H1 (cell line): ENCODE data around the gene BSX. TPM values are rescaled to one million over a fixed set of nuclear protein-coding genes. Genes with fewer than 3 reads are reported as not detected.
A peak's percentile ranks its signal among the peaks of the same experiment; 100 is the strongest.

Experiments
- CTCF ChIA-PET: fragments of 300-600 bp; sonication (Branson Sonifier 250); formaldehyde crosslinking; loops from one replicate; lab custom pipeline; 2021; ENCODE audit not compliant: partially characterized antibody; lab: Charles Lee
- POLR2A ChIA-PET: fragments of 300-600 bp; sonication (Branson Sonifier 250); formaldehyde crosslinking; loops from one replicate; lab custom pipeline; 2021; ENCODE audit warnings: inconsistent platforms; ENCODE audit not compliant: partially characterized antibody; lab: Charles Lee
- DNase-seq, 2 experiments: peaks; one replicate each; pipeline versions ENCODE4 v3.0.0 to v3.0.0-alpha.2; 2010 to 2022; ENCODE audit warnings: low spot score in 2 of 2, low read depth in 1 of 2, mixed read lengths in 1 of 2
- FAIRE-seq: peaks from 2 replicates; lab custom pipeline; 2011; peaks lifted over from hg19 to GRCh38; lab: Jason Lieb, UNC
- H2AFZ ChIP-seq: 2 replicates; pipeline ENCODE4 v1.8.1; 2012; ENCODE audit warnings: low read length, inconsistent platforms
- H2AK5ac ChIP-seq: 2 replicates; pipeline ENCODE4 v1.6.1; 2013; ENCODE audit warnings: low read depth, low read length
- H2BK120ac ChIP-seq: replicated peaks from 2 replicates; pipeline ENCODE3; 2013; ENCODE audit warnings: low read depth, low read length, inconsistent platforms
- H2BK12ac ChIP-seq: 2 replicates; pipeline ENCODE4 v1.6.1; 2013; ENCODE audit warnings: low read depth, low read length
- H2BK15ac ChIP-seq: 2 replicates; pipeline ENCODE4 v1.6.1; 2013; ENCODE audit warnings: low read length
- H2BK20ac ChIP-seq: 2 replicates; pipeline ENCODE4 v1.6.1; 2013; ENCODE audit warnings: low read length
- H2BK5ac ChIP-seq: 2 replicates; pipeline ENCODE4 v1.6.1; 2013; ENCODE audit warnings: low read depth, low read length
- H3K14ac ChIP-seq: 2 replicates; pipeline ENCODE4 v1.6.1; 2013; ENCODE audit warnings: inconsistent platforms; ENCODE audit not compliant: insufficient read length
- H3K18ac ChIP-seq: 2 replicates; pipeline ENCODE4 v1.6.1; 2013; ENCODE audit warnings: low read length; ENCODE audit errors: extremely low read depth
- H3K23ac ChIP-seq: 2 replicates; pipeline ENCODE4 v1.6.1; 2013; ENCODE audit warnings: inconsistent platforms; ENCODE audit not compliant: insufficient read length
- H3K23me2 ChIP-seq: 2 replicates; pipeline ENCODE4 v1.6.1; 2013; ENCODE audit warnings: low read depth, low read length
- H3K27ac ChIP-seq: 2 replicates; pipeline ENCODE4 v1.6.1; 2011; ENCODE audit warnings: low read depth, low read length, inconsistent platforms
- H3K27me3 ChIP-seq, 4 experiments: replicated peaks in 1 of 4; 1 replicate in 1 of 4; 2 replicates in 3 of 4; pipeline versions ENCODE4 v1.6.1 to v1.8.1; 2011 to 2013; ENCODE audit warnings: low read length in 3 of 4, mild to moderate bottlenecking in 3 of 4, inconsistent platforms in 2 of 4, mixed read lengths in 2 of 4, moderate library complexity in 1 of 4; ENCODE audit not compliant: control insufficient read depth in 3 of 4, insufficient read depth in 3 of 4; ENCODE audit errors: extremely low read depth in 1 of 4
- H3K36me3 ChIP-seq, 4 experiments: 2 replicates each; pipeline versions ENCODE4 v1.6.1 to v1.8.1; 2011 to 2013; ENCODE audit warnings: mild to moderate bottlenecking in 4 of 4, low read length in 3 of 4, moderate library complexity in 2 of 4, control low read depth in 1 of 4, inconsistent platforms in 1 of 4; ENCODE audit not compliant: insufficient read depth in 4 of 4, control insufficient read depth in 2 of 4
- H3K4ac ChIP-seq: replicated peaks from 2 replicates; pipeline ENCODE3; 2013; ENCODE audit warnings: low read length, low read depth, mixed read lengths, inconsistent platforms; ENCODE audit not compliant: insufficient read length
- H3K4me1 ChIP-seq, 4 experiments: replicated peaks in 1 of 4; 1 replicate in 1 of 4; 2 replicates in 3 of 4; pipeline versions ENCODE4 v1.6.1 to v1.8.1; 2011 to 2013; ENCODE audit warnings: low read length in 3 of 4, inconsistent platforms in 2 of 4, mixed read lengths in 1 of 4; ENCODE audit not compliant: insufficient read depth in 4 of 4, control insufficient read depth in 3 of 4
- H3K4me2 ChIP-seq, 2 experiments: 2 replicates each; pipeline versions ENCODE4 v1.6.1 to v1.8.1; 2011 to 2013; ENCODE audit warnings: low read depth in 2 of 2, low read length in 2 of 2, control low read depth in 1 of 2, inconsistent platforms in 1 of 2, mild to moderate bottlenecking in 1 of 2; ENCODE audit not compliant: insufficient read depth in 1 of 2
- H3K4me3 ChIP-seq, 4 experiments: fragments of 200-600, 300-600 bp in 1 of 4; sonication (generic), shearing (Covaris generic), sonication (Bioruptor Twin) in 1 of 4; 2 replicates each; pipeline versions ENCODE4 v1.5.1 to v1.8.1; 2011 to 2016; ENCODE audit warnings: low read length in 4 of 4, low read depth in 3 of 4, control low read depth in 2 of 4, inconsistent platforms in 2 of 4, mild to moderate bottlenecking in 2 of 4, mixed read lengths in 1 of 4, moderate library complexity in 1 of 4; ENCODE audit not compliant: insufficient read depth in 2 of 4; ENCODE audit errors: extremely low read depth in 1 of 4
- H3K56ac ChIP-seq: replicated peaks from 2 replicates; pipeline ENCODE3; 2013; ENCODE audit warnings: low read depth, mild to moderate bottlenecking, mixed read lengths, low read length, inconsistent platforms; ENCODE audit not compliant: insufficient read length
- H3K79me1 ChIP-seq: 2 replicates; pipeline ENCODE4 v1.6.1; 2013; ENCODE audit warnings: low read depth, low read length, control low read depth
- H3K79me2 ChIP-seq, 2 experiments: 2 replicates each; pipeline versions ENCODE4 v1.6.1 to v1.8.1; 2012 to 2013; ENCODE audit warnings: low read length in 2 of 2, mild to moderate bottlenecking in 2 of 2, inconsistent platforms in 1 of 2; ENCODE audit not compliant: insufficient read depth in 2 of 2, control insufficient read depth in 1 of 2
- H3K9ac ChIP-seq, 4 experiments: replicated peaks in 1 of 4; 1 replicate in 1 of 4; 2 replicates in 3 of 4; pipeline versions ENCODE4 v1.6.1 to v1.8.1; 2011 to 2013; ENCODE audit warnings: low read depth in 3 of 4, low read length in 3 of 4, control low read depth in 2 of 4, mild to moderate bottlenecking in 2 of 4, moderate library complexity in 2 of 4, inconsistent platforms in 1 of 4; ENCODE audit errors: extremely low read depth in 1 of 4
- H3K9me3 ChIP-seq, 2 experiments: 2 replicates each; pipeline versions ENCODE4 v1.6.1 to v1.8.1; 2012 to 2013; ENCODE audit warnings: mild to moderate bottlenecking in 2 of 2, moderate library complexity in 2 of 2, control low read depth in 1 of 2, inconsistent platforms in 1 of 2, low read depth in 1 of 2, low read length in 1 of 2, mixed read lengths in 1 of 2; ENCODE audit not compliant: insufficient read depth in 2 of 2
- H4K20me1 ChIP-seq, 2 experiments: replicated peaks in 1 of 2; 2 replicates each; pipeline versions ENCODE3 to v1.8.1; 2011 to 2013; ENCODE audit warnings: inconsistent platforms in 2 of 2, low read length in 2 of 2, mild to moderate bottlenecking in 1 of 2; ENCODE audit not compliant: insufficient read depth in 2 of 2, control insufficient read depth in 1 of 2
- H4K5ac ChIP-seq: 2 replicates; pipeline ENCODE4 v1.6.1; 2013; ENCODE audit warnings: low read length, low read depth, mixed read lengths, inconsistent platforms; ENCODE audit not compliant: insufficient read length
- H4K8ac ChIP-seq: 2 replicates; pipeline ENCODE4 v1.8.0; 2013; ENCODE audit warnings: mild to moderate bottlenecking, moderate library complexity, low read length, inconsistent platforms; ENCODE audit not compliant: insufficient read depth; ENCODE audit errors: extremely low read depth
- H4K91ac ChIP-seq: replicated peaks from 2 replicates; pipeline ENCODE3; 2013; ENCODE audit warnings: low read length, mixed read lengths, inconsistent platforms; ENCODE audit not compliant: insufficient read length
- KDM5A ChIP-seq: fragments of 200-600 bp; IDR thresholded peaks from 2 replicates; pipeline ENCODE4 v1.7.1; 2012; ENCODE audit warnings: mild to moderate bottlenecking, low read length, inconsistent platforms, mixed read lengths
- NANOG ChIP-seq: IDR thresholded peaks from 2 replicates; pipeline ENCODE4 v1.6.1; 2011; ENCODE audit warnings: low read length, low read depth, mild to moderate bottlenecking, inconsistent platforms; ENCODE audit not compliant: insufficient read depth, poor library complexity, severe bottlenecking
- WGBS, 2 experiments: shearing (Covaris generic) in 1 of 2; methylation state at CpG; one replicate each; pipeline versions ENCODE4 v1.1.6 to v1.1.7; 2013 to 2015; ENCODE audit warnings: low lambda C conversion rate in 2 of 2, mixed read lengths in 2 of 2, inconsistent platforms in 1 of 2, low coverage in 1 of 2, missing lambda C conversion rate in 1 of 2; ENCODE audit not compliant: insufficient replicate concordance in 2 of 2, insufficient coverage in 1 of 2, insufficient read length in 1 of 2; ENCODE audit errors: extremely low coverage in 1 of 2, missing lambda C conversion rate in 1 of 2; 5-methylcytosine and 5-hydroxymethylcytosine counted together
- polyA plus RNA-seq, 7 experiments: library from polyadenylated mRNA; depleted of rRNA in 3 of 7; stranded (reverse) in 5 of 7; unstranded in 2 of 7; fragments of >200 nt in 5 of 7; fragments of 200-250 nt in 2 of 7; gene quantifications; 1 replicate in 5 of 7; 2 replicates in 1 of 7; 4 replicates in 1 of 7; pipeline versions ENCODE4 v1.2.1 to v1.2.3, GENCODE V29; 2011 to 2013; ENCODE audit warnings: missing spikeins in 2 of 7, mixed read lengths in 2 of 7
- total RNA-seq: library from RNA; stranded (reverse); fragmentation: NEBNext Ultra II Directional; extraction: Animal tissue kit (Norgen Biotek cat#: 25700); gene quantifications from 2 replicates; pipeline ENCODE4 v1.2.1, GENCODE V29; 2021

BSX gene
- total and polyA plus RNA-seq, 2 of the 8 experiments (the other 6 are each of a cell fraction or from before 2014, with no cell fraction given) = not detected

DNA sequence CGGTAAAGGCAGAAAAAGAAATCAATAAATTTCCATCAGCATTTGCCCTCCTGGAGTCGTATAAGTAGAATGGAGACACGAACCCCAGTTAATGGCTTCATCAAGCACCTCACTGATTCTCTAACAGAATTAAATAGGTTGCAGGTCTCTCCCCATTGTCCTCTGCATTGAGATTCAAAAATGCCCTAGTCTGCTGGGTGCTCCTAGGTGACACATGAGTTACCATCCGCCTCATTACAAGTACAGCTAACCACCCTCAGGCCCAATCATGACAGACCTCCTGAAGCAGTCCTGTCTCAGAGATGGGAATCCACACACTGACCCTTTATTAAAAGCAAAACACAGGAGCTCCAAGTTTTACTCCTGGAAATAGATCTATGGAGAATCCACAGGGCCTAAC lies 48.9 kb upstream of the BSX start:
- no peaks in the 10 kb centered on the region for H4K20me1 ChIP-seq
- H3K23ac ChIP-seq = no peak overlapping the region
- H4K5ac ChIP-seq = no peak overlapping the region
- H3K9ac ChIP-seq = no peak overlapping the region
- H3K9me3 ChIP-seq = no peaks in the 10 kb centered on the region
- DNase-seq = no peak
- H3K27ac ChIP-seq = no peak overlapping the region
- peak overlapping the region; percentile 12; the same call in 1 of the 2 replicates for H2AFZ ChIP-seq
- H4K91ac ChIP-seq = no peak overlapping the region
- H3K56ac ChIP-seq = no peak overlapping the region
- H3K4ac ChIP-seq = no peak overlapping the region
- TF ChIP-seq KDM5A = no peak
- peak; percentile 4 for TF ChIP-seq NANOG
- TF ChIP-seq, all 59 proteins: peak for 1
- no peaks in the 10 kb centered on the region for H3K79me1 ChIP-seq
- no peak overlapping the region for H2BK20ac ChIP-seq
- H2BK15ac ChIP-seq = no peak overlapping the region
- no peak overlapping the region for H2AK5ac ChIP-seq
- no peak overlapping the region for H3K4me2 ChIP-seq
- peaks cover 0 to 3% (median 1%) of the 10 kb centered on the region in 4 experiments; a peak in 4 of 7 replicates for H3K4me1 ChIP-seq
- no peak overlapping the region for H4K8ac ChIP-seq
- no peak overlapping the region for H2BK120ac ChIP-seq
- no peaks in the 10 kb centered on the region for H3K27me3 ChIP-seq
- ChIA-PET POLR2A (interaction anchor here (1.2 to 1.6 kb wide), 2 partner anchors 30 to 32 kb away, joined by 3 to 5 read pairs; partner anchors contain the start of gene HSPA8), CTCF (interaction anchor here (0.7 to 2.1 kb wide), 6 partner anchors 9 to 161 kb away, joined by 3 to 17 read pairs (median 5); no protein-coding TSS in a partner anchor)
- H3K18ac ChIP-seq = no peak overlapping the region
- no peak overlapping the region for H3K14ac ChIP-seq
- H2BK12ac ChIP-seq = no peak overlapping the region
- no peak overlapping the region for H2BK5ac ChIP-seq
- H3K36me3 ChIP-seq = no peaks in the 10 kb centered on the region
- H3K23me2 ChIP-seq = no peaks in the 10 kb centered on the region
- WGBS, 2 experiments = 72% methylated on average over 4 of the region's 4 CpGs; no CpG with 5 or more reads in 1 of the 2 experiments
- no peak overlapping the region for H3K4me3 ChIP-seq
- peak; percentile 72 for FAIRE-seq
- no peaks in the 10 kb centered on the region for H3K79me2 ChIP-seq
